Measurements from ENCODE around the gene WWP2.
"Not testable (repeated sequence)": the region's sequence is repeated elsewhere in the genome, so short reads cannot be mapped to it uniquely, and the experiment has no call there.

Gene WWP2

DNA sequence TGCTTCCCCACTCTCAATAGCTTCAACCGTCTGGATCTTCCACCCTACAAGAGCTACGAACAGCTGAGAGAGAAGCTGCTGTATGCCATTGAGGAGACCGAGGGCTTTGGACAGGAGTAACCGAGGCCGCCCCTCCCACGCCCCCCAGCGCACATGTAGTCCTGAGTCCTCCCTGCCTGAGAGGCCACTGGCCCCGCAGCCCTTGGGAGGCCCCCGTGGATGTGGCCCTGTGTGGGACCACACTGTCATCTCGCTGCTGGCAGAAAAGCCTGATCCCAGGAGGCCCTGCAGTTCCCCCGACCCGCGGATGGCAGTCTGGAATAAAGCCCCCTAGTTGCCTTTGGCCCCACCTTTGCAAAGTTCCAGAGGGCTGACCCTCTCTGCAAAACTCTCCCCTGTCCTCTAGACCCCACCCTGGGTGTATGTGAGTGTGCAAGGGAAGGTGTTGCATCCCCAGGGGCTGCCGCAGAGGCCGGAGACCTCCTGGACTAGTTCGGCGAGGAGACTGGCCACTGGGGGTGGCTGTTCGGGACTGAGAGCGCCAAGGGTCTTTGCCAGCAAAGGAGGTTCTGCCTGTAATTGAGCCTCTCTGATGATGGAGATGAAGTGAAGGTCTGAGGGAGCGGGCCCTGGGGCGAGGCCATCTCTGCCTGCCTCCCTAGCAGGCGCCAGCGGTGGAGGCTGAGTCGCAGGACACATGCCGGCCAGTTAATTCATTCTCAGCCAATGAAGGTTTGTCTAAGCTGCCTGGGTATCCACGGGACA lies 177.9 kb downstream of the WWP2 start:
- in situ Hi-C loops (cut with HindIII; ENCODE audit: low sequenced_read_pairs): no loop called here

DNA sequence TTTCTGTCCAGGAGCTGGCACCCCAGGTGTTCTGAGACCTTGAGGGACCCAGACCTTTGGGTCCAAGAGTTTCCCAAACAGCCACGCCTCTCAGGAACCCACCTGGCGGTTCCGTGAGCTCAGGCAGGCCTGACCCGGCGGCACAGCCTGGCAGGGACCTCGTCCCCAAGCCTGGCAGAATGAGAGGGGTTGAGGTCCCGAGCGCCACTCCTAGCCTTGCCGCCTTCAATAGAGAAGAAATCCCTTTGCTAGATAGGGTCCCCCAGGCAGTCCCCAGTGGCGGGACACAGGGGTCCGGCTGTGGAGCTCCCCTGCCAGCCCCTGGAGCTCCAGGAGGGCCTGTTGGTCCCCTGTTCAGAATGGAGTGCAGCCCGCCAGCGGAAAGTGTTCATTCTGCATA lies 178.5 kb downstream of the WWP2 start:
- in situ Hi-C loops (cut with HindIII; ENCODE audit: low sequenced_read_pairs): no loop called here

DNA sequence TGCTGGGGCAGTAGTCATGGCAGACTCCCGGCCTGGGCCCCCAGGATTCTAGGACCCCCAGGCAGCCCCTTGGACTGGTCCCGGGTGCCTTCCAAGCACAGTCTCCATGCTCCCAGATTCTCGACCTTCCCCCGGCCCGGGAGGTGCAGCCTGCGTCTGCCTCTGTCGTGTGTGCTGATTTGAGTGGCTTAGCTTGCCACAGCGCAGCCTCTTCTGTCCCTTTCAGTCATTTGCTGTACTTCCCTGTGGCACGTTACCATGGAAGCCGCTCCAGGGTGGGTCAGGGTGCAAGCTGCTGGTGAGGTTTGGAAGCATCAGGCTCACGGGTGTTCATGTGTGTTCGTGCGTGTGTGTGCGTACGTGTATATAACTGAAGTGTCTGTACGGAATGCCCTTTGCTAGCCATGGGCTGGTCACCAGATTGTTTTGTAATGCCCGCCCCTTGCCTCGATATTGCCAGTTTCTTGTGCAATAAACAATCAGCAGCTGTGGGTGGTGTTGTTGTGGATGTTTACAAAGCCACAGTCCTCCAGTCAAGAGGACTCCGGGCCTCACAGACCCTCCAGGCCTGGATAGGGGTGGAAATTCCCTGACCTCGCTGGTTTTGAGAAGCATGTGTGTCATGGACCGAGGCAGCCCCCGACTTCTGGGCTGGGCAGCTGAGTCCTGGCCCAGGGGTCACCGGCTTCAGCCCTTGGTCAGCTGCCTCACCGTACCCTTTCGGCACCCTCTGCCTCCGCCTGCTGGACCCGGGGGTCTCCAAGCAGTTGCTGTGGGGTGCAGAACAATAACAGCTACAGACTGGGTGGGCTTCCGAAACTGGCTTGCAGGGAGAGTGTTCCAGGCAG lies 179.3 kb downstream of the WWP2 start:
- in situ Hi-C loops (cut with HindIII; ENCODE audit: low sequenced_read_pairs): no loop called here

DNA sequence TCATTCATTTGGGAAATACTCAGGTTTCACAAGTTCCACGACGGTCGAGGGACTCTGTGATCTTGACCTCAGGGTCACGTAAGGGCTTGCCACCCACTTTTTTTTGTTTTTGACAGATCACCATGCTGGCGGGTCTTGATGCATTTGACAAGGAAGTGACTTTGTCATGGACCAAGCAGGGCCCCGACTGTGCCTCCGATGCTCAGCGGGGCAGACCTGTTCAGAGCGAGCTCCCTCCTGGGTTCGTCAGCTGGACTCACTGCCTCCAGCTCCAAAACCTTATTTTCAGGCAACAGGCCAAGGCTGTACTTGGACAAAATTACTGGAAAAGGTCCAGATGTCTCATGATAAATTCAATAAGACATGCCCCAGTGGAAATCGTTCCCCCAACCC lies 180.0 kb downstream of the WWP2 start:
- in situ Hi-C loops (cut with HindIII; ENCODE audit: low sequenced_read_pairs): no loop called here

DNA sequence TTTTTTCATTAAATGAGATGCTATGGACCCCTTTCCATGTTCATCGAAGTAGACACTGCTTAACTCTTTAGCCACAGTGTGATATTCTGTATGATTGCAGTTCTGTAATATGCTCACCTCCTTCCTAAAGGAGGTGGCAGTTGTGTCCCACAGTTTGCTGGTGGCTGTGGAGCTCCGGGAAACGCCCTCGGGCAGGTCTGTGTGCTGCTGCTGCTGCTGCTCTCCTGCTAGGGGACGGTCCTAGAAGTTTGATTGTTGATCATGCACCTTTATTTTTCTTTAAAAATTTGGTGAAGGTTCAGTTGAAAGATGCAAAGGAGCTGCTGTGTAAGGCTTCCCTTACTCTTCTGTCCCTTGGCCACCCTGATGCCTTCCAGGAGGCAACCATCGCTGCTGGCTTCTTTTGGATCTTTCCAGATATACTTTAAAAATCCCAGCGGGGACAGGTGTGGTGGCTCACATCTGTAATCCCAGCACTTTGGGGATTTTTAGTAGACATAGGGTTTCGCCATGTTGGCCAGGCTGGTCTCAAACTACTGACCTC lies 180.6 kb downstream of the WWP2 start:
- in situ Hi-C loops (cut with HindIII; ENCODE audit: low sequenced_read_pairs): no loop called here

DNA sequence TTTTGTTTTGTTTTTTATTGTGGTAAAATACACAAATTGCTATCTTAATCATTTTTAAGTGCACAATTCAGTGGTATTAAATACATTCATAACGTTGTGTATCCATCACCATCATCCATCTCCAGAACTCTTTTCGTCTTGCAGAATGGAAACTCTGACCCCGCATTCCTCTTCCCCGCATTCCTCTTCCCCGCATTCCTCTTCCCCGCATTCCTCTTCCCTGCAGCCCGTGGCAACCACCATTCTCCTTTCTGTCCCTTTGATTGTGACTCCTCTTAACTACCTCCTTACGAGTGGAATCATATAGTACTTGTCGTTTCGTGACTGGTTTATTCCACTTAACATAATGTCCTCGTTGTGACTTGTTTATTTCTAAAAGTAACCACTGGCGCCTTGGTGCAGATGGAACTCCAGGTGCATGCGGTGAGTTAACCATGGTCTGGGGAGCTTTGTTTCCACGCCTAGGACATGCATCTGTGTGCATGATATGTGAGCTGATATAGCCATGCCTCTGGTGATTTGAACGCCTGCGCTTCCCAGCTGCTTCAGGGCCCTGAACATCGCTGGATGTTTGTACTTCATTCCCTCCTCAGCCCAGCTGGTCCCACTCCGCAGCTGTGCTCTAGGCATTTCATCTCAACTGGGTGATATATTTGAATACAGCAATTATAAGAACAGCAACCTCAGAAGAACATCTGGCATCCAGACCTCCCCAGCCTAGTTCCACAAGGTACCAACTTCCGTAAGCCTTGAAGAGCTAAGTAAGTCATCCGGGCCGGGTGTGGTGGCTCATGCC lies 181.3 kb downstream of the WWP2 start:
- in situ Hi-C loops (cut with HindIII; ENCODE audit: low sequenced_read_pairs): not testable (repeated sequence)

DNA sequence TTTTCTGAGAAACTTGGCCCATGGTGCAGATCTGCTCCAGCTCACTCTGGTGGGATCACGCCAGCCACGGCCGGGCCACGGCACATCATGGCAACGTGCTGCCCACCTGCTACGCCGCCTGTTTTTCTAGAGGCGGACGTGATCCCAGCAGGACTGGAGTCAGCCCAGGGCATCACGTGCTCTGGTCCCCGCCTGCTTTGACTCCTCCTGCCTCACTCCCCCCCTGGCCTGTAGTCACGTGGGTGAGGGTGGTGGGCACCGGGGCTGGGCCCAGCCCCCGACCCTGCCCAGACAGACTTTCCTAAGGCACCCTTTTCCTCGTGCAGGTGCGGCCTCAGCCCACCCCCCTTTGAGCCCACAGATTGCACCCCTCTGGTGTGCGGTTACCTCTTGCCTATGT lies 188.3 kb downstream of the WWP2 start:
- in situ Hi-C loops (cut with HindIII; ENCODE audit: low sequenced_read_pairs): not testable (repeated sequence)

DNA sequence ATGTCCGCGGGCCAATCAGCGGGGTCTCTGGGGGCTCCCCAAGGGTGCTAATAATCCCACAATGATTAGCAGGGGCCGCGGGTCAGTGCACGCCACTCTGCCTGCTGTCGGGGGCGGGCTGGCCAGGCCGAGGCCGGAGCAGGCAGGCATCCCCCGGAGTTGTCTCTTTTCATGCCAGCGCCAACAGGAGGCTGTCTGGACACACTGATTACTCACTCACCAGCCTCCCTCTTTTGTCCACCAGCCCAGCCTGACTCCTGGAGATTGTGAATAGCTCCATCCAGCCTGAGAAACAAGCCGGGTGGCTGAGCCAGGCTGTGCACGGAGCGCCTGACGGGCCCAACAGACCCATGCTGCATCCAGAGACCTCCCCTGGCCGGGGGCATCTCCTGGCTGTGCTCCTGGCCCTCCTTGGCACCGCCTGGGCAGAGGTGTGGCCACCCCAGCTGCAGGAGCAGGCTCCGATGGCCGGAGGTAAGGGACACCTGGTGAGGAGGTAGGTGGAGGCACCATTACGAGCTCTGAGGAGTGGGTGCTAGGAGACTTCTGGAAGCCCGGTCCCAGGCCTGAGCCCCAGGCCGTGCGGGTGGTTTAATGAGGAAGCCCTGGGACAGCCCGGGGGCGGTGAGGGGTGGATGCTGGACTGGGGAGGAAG lies 189.0 kb downstream of the WWP2 start, which contains the start of gene CLEC18A:
CLEC18A (plus strand) TSS at position 318 of the 655 bp plus-strand sequence; CDS start at position 351, 33 bp downstream.
- in situ Hi-C loops (cut with HindIII; ENCODE audit: low sequenced_read_pairs): not testable (repeated sequence)

DNA sequence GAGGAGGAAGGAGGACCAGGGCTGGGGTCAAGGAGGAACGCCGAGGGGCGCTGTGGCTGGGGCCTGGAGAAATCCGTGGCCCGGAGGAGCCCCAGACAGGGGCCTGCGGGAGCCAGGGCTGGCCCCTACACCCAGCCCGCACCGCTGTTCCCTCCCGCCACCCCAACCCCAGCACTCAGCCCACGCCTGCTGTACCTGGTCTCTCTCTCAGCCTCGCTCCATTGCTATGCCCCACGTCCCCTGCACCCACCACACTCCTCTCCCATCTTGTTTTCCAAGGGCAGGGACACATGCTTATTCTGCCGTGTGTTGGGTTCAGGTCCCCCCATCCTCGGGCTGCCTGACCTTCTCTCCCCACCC lies 189.5 kb downstream of the WWP2 start:
- in situ Hi-C loops (cut with HindIII; ENCODE audit: low sequenced_read_pairs): not testable (repeated sequence)

DNA sequence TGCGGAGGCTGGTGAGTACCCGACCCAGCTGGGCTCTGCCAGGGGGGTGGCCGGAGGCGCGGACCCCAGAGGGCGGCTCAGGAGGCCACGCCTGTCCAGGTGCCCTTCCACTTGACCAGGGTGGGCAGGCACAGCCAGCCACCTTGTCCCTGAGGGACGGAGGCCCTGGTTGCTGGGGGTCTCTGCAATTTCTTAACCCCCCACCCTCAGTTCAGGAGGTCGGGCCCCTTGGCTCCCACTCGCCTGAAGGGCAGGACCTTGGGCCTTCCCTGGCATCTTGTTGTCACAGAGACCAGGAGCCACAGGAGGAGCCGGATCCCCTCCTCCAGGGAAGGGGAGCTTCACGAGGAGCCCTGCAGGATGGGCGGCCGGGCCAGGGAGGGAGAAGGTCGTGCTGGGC lies 190.0 kb downstream of the WWP2 start:
- in situ Hi-C loops (cut with HindIII; ENCODE audit: low sequenced_read_pairs): not testable (repeated sequence)

DNA sequence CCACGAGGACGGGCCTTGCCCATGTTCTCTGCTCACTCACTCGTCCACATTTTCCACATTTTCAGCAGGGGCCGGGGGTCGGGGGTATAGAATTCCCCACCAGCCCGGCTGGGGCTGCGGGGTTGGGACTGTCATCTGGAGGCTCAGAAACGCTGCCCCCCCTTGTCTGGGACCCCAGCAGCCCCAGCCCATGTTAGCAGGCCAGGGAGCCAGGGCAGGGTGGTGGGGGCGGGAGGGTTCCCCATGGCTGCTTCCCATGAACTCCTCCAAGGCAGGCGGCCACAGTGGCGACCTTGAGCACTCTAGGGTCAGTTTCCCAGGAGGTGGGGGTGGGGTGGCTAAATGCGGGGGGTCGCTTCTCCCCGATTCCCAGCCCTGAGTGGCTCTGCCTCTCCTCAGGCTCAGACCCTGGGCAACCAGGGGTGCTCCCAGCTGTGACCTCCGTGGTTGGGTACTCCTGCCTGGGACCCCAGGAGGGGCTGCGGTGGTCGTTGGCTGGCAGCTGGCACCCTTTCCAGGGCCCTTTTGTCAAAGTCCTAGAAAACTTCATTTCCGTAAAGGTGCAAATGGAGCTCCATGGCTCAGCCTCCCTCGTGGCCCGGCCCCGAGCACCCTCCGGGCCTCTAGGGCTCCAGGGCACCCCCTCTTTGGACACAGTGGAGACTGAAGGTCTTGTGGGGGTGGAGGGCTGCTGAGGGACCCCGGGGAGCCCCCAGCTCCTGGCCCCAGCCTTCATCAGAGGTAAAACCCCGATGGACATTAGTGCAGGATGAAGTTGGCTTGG lies 190.6 kb downstream of the WWP2 start:
- in situ Hi-C loops (cut with HindIII; ENCODE audit: low sequenced_read_pairs): not testable (repeated sequence)

DNA sequence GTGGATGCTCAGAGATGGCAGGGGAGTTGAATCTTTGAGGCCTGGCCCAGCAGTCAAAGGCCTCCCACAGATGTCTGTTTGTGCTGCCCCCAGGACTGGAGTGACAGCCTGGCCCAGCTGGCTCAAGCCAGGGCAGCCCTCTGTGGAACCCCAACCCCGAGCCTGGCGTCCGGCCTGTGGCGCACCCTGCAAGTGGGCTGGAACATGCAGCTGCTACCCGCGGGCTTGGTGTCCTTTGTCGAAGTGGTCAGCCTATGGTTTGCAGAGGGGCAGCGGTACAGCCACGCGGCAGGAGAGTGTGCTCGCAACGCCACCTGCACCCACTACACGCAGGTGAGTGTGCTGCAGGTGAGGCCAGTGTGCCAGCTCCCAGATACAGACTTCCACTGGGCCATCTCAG lies 192.1 kb downstream of the WWP2 start:
- in situ Hi-C loops (cut with HindIII; ENCODE audit: low sequenced_read_pairs): not testable (repeated sequence)

DNA sequence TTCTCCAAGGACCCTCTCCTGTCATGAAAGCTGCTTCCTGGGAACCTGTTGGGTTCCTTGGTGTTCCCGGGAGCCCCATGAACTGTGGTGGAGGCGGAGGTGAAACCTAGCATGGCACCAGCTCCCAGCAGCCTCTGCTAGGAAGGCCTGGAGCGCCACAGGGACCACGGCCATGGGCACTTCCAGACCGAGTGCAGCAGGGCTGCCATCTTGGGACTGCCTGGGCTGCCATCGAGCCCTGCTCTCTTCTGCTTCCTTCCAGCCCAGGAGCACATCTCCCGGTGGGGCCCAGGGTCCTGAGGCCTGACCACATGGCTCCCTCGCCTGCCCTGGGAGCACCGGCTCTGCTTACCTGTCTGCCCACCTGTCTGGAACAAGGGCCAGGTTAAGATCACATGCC lies 201.2 kb downstream of the WWP2 start:
- in situ Hi-C loops (cut with HindIII; ENCODE audit: low sequenced_read_pairs): not testable (repeated sequence)

DNA sequence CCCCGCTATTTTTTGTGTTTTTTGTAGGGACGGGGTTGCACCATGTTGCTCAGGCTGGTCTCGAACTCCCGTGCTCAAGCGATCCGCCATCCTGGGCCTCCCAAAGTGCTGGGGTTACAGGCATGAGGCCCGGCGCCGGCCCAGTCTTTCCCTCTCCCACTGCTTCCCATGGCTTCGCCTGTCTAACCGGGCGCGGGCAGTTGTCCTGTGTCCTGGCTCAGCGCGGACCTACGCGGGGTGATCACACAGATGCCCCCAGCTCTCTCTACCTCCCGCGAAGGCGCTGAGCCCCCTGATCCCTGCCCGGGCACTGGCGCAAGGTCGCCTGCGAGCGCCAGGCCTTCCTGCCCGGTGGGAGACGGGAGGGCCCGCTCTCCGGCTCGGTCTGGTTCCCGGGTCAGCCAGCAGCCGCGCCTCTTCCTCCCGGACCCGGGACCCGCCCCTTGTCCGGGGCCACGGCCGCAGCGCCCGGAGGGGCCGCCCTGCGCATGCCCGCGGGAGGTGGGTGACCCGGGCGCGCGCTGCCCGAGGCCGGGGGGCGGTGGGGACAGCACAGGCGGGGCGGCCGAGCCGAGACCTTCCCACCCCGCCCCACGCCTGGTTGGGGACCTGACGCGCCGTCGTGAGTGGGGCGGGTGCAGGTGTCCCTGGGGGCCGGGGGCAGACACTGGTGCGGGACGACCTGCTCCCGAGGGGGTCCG lies 203.0 kb downstream of the WWP2 start:
- in situ Hi-C loops (cut with HindIII; ENCODE audit: low sequenced_read_pairs): not testable (repeated sequence)

DNA sequence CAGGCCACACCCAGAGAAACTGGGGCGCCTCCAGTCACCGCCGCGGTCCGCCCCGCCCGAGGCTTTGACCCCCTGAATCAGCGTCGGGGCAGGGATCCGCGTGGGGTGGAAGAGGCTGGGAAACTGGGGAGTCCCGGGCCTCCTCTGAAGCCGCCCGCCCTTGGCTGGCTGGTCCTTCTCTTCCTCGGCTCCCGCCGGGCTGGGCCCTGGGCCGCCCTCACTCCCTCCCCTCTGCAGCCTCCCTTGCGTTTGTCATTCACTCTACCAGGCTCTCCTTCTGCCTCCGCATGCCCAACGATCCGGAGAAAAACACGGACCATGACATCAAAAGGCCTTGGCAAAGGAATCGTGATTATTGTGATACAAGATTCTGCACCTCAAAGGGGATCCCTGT lies 203.5 kb downstream of the WWP2 start:
- in situ Hi-C loops (cut with HindIII; ENCODE audit: low sequenced_read_pairs): not testable (repeated sequence)

DNA sequence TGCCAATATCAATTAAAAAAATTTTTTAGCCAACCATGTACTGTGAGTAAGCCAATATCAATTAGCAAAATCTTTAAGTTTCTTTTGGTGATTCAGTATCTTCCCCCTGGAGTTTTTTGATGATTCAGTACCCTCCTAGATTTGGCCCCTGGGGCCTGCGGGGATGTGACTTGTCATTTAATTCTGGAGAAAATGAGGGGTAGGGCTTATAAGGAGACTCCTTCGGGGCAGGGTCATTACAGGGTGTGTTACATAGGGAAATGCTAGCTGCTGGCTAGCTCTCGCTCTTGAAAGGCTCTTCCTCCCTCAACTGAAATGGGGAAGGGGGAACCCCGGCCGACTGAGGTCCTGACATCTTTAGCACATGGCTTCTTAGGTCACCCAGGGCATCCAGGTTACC lies 205.6 kb downstream of the WWP2 start:
- in situ Hi-C loops (cut with HindIII; ENCODE audit: low sequenced_read_pairs): not testable (repeated sequence)

DNA sequence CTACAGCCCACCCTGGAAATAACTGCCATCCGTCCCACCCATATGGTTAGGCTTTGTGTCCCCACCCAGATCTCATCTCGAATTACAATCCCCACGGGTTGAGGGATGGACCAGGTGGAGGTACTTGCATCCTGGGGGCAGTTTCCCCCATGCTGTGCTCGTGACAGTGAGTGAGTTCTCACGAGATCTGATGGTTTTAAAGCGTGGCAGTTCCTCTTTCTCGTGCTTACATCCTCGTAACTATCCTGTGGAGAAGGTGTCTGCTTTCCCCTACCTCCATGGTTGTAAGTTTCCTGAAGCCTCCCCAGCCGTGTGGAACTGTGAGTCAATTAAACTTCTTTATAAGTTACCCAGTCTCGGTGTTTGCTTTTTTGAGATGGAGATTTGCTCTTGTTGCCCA lies 206.0 kb downstream of the WWP2 start:
- in situ Hi-C loops (cut with HindIII; ENCODE audit: low sequenced_read_pairs): not testable (repeated sequence)

DNA sequence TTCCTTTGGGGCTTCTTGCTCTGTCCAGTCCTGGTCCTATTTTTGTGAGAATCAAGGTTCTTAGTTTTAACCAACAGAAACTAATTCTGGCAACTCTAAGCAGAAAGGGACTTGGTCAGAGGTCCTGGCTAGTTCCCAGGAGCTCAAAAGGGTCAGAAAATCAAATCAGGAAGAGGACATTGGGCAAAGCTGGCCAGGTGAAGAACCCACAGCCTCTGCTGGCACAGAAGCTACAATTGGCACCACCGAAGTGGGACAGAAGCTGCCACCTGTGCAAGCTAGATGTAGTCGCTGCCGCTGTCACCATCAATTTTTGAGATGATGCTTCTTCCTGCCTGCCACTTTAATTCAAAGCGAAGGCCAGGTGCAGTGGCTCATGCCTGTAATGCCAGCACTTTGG lies 207.5 kb downstream of the WWP2 start:
- in situ Hi-C loops (cut with HindIII; ENCODE audit: low sequenced_read_pairs): not testable (repeated sequence)

DNA sequence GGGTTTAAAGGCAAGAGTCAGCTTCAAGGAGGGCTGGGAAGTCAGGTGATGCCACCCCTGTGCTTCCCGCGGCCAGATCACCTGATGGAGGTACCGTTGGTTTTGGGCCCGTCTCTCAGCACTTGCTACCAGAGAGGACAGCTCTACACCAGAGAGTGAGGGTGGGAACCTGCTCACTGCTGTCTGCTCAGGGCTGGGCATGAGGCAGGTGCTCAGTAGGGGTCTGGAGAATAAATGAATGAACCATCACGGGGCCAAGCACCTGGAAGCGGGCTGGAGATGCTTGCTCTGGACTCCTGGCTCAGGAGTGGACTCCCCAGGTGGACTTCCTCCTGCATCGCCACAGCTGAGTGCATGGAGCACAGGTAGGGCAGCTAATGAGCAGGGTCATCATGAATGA lies 210.0 kb downstream of the WWP2 start:
- in situ Hi-C loops (cut with HindIII; ENCODE audit: low sequenced_read_pairs): not testable (repeated sequence)

Measured in endothelial cell of hepatic sinusoid (primary cell).